Neural cell (in vitro differentiated cells): Measurements from ENCODE around the gene KRTAP10-11.

Experiments used
- EP300 ChIP-seq: fragments of 450-650 bp; conservative IDR thresholded peaks from 2 replicates; pipeline ENCODE4 v1.6.1; 2014; ENCODE audit warnings: antibody characterized with exemption, mild to moderate bottlenecking, moderate library complexity; ENCODE audit not compliant: poor library complexity, severe bottlenecking
- EZH2 ChIP-seq: fragments of 200-600, 300-800 bp; shearing (Covaris generic), sonication (generic); IDR thresholded peaks from 2 replicates; pipeline ENCODE4 v1.6.1; 2014; ENCODE audit warnings: antibody characterized with exemption, low read length, borderline replicate concordance, mild to moderate bottlenecking; ENCODE audit not compliant: insufficient read depth, poor library complexity, severe bottlenecking
- MXI1 ChIP-seq: fragments of 450-650 bp; conservative IDR thresholded peaks from 2 replicates; pipeline ENCODE4 v1.6.1; 2014; ENCODE audit warnings: antibody characterized with exemption, mild to moderate bottlenecking; ENCODE audit not compliant: poor library complexity, severe bottlenecking
- RAD21 ChIP-seq: fragments of 450-650 bp; conservative IDR thresholded peaks from 2 replicates; pipeline ENCODE4 v1.6.1; 2014; ENCODE audit warnings: antibody characterized with exemption, mild to moderate bottlenecking, moderate library complexity
- SMC3 ChIP-seq: fragments of 450-650 bp; conservative IDR thresholded peaks from 2 replicates; pipeline ENCODE4 v1.6.1; 2014; ENCODE audit warnings: antibody characterized with exemption, mild to moderate bottlenecking, moderate library complexity; ENCODE audit not compliant: poor library complexity
- TAF1 ChIP-seq: IDR thresholded peaks from 2 replicates; pipeline ENCODE4 v1.6.1; 2012; ENCODE audit warnings: low read depth
- TF ChIP-seq, protein P1 (sequence below): fragments of 450-650 bp; IDR thresholded peaks from 2 replicates; pipeline ENCODE4 v1.5.1; 2014; ENCODE audit warnings: antibody characterized with exemption, mild to moderate bottlenecking, moderate library complexity; ENCODE audit not compliant: poor library complexity, severe bottlenecking

DNA sequence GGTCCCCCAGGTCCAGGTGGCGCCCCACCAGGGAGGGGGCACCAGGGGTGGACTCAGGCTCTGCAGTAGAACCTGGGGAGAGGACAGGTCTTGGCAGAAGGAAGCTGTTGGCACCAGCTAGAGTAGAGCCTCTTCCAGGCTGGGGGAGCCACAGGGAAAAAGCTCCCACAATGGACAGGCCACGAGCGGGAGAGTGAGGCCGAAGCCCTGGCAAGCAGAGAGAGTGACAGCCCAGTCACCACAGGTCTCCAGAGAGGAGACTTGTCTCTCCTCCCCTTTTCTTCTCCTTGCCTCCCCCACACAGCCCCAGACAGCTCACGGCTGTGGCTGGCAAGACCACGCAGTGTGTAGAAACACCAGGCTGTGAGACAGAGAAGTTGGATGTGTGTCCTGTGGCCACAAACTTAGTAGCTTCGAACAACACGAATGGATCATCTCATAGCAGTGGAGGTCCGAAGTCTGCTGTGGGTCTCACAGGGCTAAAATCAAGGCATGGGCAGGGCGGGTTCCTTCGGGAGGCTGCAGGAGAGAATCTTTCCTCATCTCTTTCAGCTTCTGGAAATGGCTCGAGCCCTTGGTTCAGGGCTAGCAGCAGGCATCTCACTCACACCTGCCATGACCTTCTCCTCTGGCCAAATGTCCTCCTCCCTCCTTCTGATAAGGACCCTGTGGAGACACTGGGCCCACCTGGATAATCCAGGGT lies 4.9 kb downstream of the KRTAP10-11 start:
- TF ChIP-seq RAD21 (no peak), EZH2 (no peak), MXI1 (no peak), EP300 (no peak), SMC3 (no peak), TAF1 (no peak)
- TF ChIP-seq, protein P1, sequence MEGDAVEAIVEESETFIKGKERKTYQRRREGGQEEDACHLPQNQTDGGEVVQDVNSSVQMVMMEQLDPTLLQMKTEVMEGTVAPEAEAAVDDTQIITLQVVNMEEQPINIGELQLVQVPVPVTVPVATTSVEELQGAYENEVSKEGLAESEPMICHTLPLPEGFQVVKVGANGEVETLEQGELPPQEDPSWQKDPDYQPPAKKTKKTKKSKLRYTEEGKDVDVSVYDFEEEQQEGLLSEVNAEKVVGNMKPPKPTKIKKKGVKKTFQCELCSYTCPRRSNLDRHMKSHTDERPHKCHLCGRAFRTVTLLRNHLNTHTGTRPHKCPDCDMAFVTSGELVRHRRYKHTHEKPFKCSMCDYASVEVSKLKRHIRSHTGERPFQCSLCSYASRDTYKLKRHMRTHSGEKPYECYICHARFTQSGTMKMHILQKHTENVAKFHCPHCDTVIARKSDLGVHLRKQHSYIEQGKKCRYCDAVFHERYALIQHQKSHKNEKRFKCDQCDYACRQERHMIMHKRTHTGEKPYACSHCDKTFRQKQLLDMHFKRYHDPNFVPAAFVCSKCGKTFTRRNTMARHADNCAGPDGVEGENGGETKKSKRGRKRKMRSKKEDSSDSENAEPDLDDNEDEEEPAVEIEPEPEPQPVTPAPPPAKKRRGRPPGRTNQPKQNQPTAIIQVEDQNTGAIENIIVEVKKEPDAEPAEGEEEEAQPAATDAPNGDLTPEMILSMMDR = no peak
